B cell (primary cell): Measurements from ENCODE around the gene PGA3. TPM values are rescaled to one million over a fixed set of nuclear protein-coding genes. Genes with fewer than 3 reads are reported as not detected.

Experiments used
- ATAC-seq: fragments of 200-7000 bp; cut with Tn5 transposase; one replicate; pipeline ENCODE4 v1.10.0; 2021; ENCODE audit warnings: low read depth, mild to moderate bottlenecking, moderate number of reproducible peaks, moderate library complexity
- CTCF ChIA-PET: fragments of 350-600 bp; sonication (Branson Sonifier 250); formaldehyde crosslinking; loops from one replicate; lab custom pipeline; 2021; ENCODE audit warnings: antibody characterized with exemption, inconsistent platforms; lab: Charles Lee
- POLR2A ChIA-PET: fragments of 350-600 bp; sonication (Branson Sonifier 250); formaldehyde crosslinking; loops from one replicate; lab custom pipeline; 2021; ENCODE audit warnings: antibody characterized with exemption; lab: Charles Lee
- DNase-seq: peaks from one replicate; pipeline ENCODE4 v3.0.0; 2013
- H2AFZ ChIP-seq: 2 replicates; pipeline ENCODE4 v1.6.1; 2012; ENCODE audit warnings: mild to moderate bottlenecking, low read depth, low read length; ENCODE audit not compliant: insufficient read depth, poor library complexity, severe bottlenecking
- H3K27ac ChIP-seq, 2 donors: 1 replicate in 1 of 2; 2 replicates in 1 of 2; pipeline ENCODE4 v1.5.1; 2012 to 2013; ENCODE audit warnings: low read length in 2 of 2, mild to moderate bottlenecking in 2 of 2, moderate library complexity in 1 of 2
- H3K27me3 ChIP-seq, 4 experiments: fragments of 200-600 bp in 1 of 4; sonication (generic) in 1 of 4; replicated peaks in 1 of 4; 1 replicate in 2 of 4; 2 replicates in 2 of 4; pipeline versions ENCODE4 v1.6.1 to v1.7.0; 2013 to 2016; ENCODE audit warnings: low read length in 3 of 4, mild to moderate bottlenecking in 2 of 4, mixed read lengths in 1 of 4, moderate library complexity in 1 of 4; ENCODE audit not compliant: insufficient read depth in 4 of 4, control insufficient read depth in 3 of 4; ENCODE audit errors: control extremely low read depth in 1 of 4
- H3K36me3 ChIP-seq, 2 experiments: replicated peaks in 1 of 2; 1 replicate in 1 of 2; 2 replicates in 1 of 2; pipeline versions ENCODE4 v1.6.1 to v1.7.1; 2013; ENCODE audit warnings: low read length in 1 of 2; ENCODE audit not compliant: insufficient read depth in 2 of 2, control insufficient read depth in 1 of 2; ENCODE audit errors: control extremely low read depth in 1 of 2, extremely low read depth in 1 of 2
- H3K4me1 ChIP-seq, 2 donors: fragments of 200-600 bp in 1 of 2; sonication (generic) in 1 of 2; 1 replicate in 1 of 2; 2 replicates in 1 of 2; pipeline versions ENCODE4 v1.5.1 to v1.6.1; 2013 to 2017; ENCODE audit warnings: low read length in 2 of 2; ENCODE audit not compliant: control insufficient read depth in 2 of 2, insufficient read depth in 2 of 2
- H3K4me2 ChIP-seq: replicated peaks from 2 replicates; pipeline ENCODE3; 2012; ENCODE audit warnings: mild to moderate bottlenecking, low read depth, low read length; ENCODE audit not compliant: poor library complexity, severe bottlenecking
- H3K4me3 ChIP-seq, 5 experiments: fragments of 200-600 bp in 1 of 5; sonication (generic) in 1 of 5; 1 replicate in 3 of 5; 2 replicates in 2 of 5; pipeline versions ENCODE4 v1.5.1 to v1.7.0; 2011 to 2016; ENCODE audit warnings: low read length in 4 of 5, mild to moderate bottlenecking in 4 of 5, low read depth in 2 of 5, control low read depth in 1 of 5, moderate library complexity in 1 of 5; ENCODE audit not compliant: insufficient read depth in 1 of 5; ENCODE audit errors: control extremely low read depth in 1 of 5, extremely low read depth in 1 of 5
- H3K79me2 ChIP-seq: fragments of 200-600 bp; sonication (generic); one replicate; pipeline ENCODE4 v1.6.0; 2016; ENCODE audit warnings: low read length; ENCODE audit not compliant: control insufficient read depth, insufficient read depth
- H3K9ac ChIP-seq: fragments of 200-600 bp; sonication (generic); 2 replicates; pipeline ENCODE4 v1.6.1; 2017; ENCODE audit warnings: mild to moderate bottlenecking, low read length, moderate library complexity
- H3K9me3 ChIP-seq, 3 donors: one replicate each; pipeline versions ENCODE4 v1.6.1 to v1.7.1; 2013; ENCODE audit warnings: low read length in 2 of 3; ENCODE audit not compliant: control insufficient read depth in 2 of 3, insufficient read depth in 1 of 3; ENCODE audit errors: control extremely low read depth in 1 of 3
- H4K20me1 ChIP-seq: 2 replicates; pipeline ENCODE4 v1.6.0; 2012; ENCODE audit warnings: mild to moderate bottlenecking, low read length; ENCODE audit not compliant: insufficient read depth, control insufficient read depth, poor library complexity, severe bottlenecking
- H3K27ac Mint-ChIP-seq: one replicate; pipeline ENCODE4 v1.8.0; 2021; ENCODE audit warnings: mixed read lengths
- H3K27me3 Mint-ChIP-seq: one replicate; pipeline ENCODE4 v1.8.0; 2021; ENCODE audit warnings: mixed read lengths
- H3K4me1 Mint-ChIP-seq: one replicate; pipeline ENCODE4 v1.8.0; 2021; ENCODE audit warnings: mixed read lengths
- H3K4me3 Mint-ChIP-seq: one replicate; pipeline ENCODE4 v1.8.0; 2021; ENCODE audit warnings: mixed read lengths
- H3K9me3 Mint-ChIP-seq: one replicate; pipeline ENCODE4 v1.8.0; 2022; ENCODE audit warnings: mixed read lengths; ENCODE audit not compliant: insufficient read depth
- CTCF ChIP-seq: fragments of 200-600 bp; IDR thresholded peaks from one replicate; pipeline ENCODE4 v1.8.0; 2022; ENCODE audit warnings: antibody characterized with exemption, mild to moderate bottlenecking
- EZH2 ChIP-seq: IDR thresholded peaks from 2 replicates; pipeline ENCODE4 v1.6.1; 2012; ENCODE audit warnings: borderline replicate concordance, low read depth, mild to moderate bottlenecking, moderate library complexity, low read length; ENCODE audit not compliant: insufficient read depth, poor library complexity, severe bottlenecking
- WGBS: methylation state at CpG from one replicate; pipeline ENCODE4 v1.1.5; 2013; ENCODE audit warnings: missing lambda C conversion rate; ENCODE audit not compliant: insufficient coverage; 5-methylcytosine and 5-hydroxymethylcytosine counted together
- intact Hi-C: fragments of 100-400 bp; cut with micrococcal nuclease; formaldehyde crosslinking; loops from one replicate; pipeline ENCODE4 v1.10.0; 2022
- polyA plus RNA-seq: library from polyadenylated mRNA; depleted of rRNA; stranded (reverse); fragments of >200 nt; gene quantifications from 2 replicates; pipeline ENCODE4 v1.2.3, GENCODE V29; 2012
- total RNA-seq, 2 donors: library from RNA; stranded (reverse); fragments of 120-200 nt in 1 of 2; gene quantifications; 1 replicate in 1 of 2; 2 replicates in 1 of 2; pipeline versions ENCODE4 v1.2.3 to v1.2.4, GENCODE V29; 2013 to 2022

The PGA3 gene
- total and polyA plus RNA-seq, 2 donors (not counting 1 experiment from before 2014, with no cell fraction given), result not detected

GRCh38 chr11:61163714-61164605 is 39.4 kb upstream of the PGA3 start:
- Mint-ChIP-seq H3K9me3 (peaks cover 2% of the 10 kb centered on the region), H3K27me3 (no peaks in the 10 kb centered on the region), H3K4me3 (peak overlapping the region; percentile 57), H3K4me1 (peaks cover 65% of the 10 kb centered on the region), H3K27ac (peak overlapping the region; percentile 86)
- Histone ChIP-seq H3K4me3 (peak overlapping the region in 2 of 5 experiments; percentile 0 to 45), H3K9ac (peak overlapping the region; percentile 44), H3K4me1 (peaks cover 60 to 67% of the 10 kb centered on the region in 2 donors), H3K27me3 (no peaks in the 10 kb centered on the region), H3K9me3 (no peaks in the 10 kb centered on the region), H3K27ac (peak overlapping the region; percentile 78 to 92), H4K20me1 (no peaks in the 10 kb centered on the region), H2AFZ (peak overlapping the region; percentile 45), H3K79me2 (peaks cover 7% of the 10 kb centered on the region), H3K4me2 (peak overlapping the region; percentile 51), H3K36me3 (no peaks in the 10 kb centered on the region)
- DNase-seq (peak; percentile 77), ATAC-seq (no peak)
- CTCF ChIA-PET, result no interaction called here
- TF ChIP-seq CTCF (no peak), EZH2 (no peak)
- intact Hi-C loops, result loop anchor here (5.0 to 10.0 kb wide), 2 partner anchors 168 to 271 kb away; partner anchors contain the start of genes DDB1, SDHAF2 and TKFC
- POLR2A ChIA-PET, result no interaction called here
- 17% methylated on average over 6 of the region's 13 CpGs for WGBS
